Muscle of arm (tissue), 12 donors: Measurements from ENCODE around the gene PKN3. TPM values are rescaled to one million over a fixed set of nuclear protein-coding genes. Genes with fewer than 3 reads are reported as not detected.

Source experiments
- DNase-seq: peaks from one replicate; pipeline ENCODE4 v3.0.0-alpha.2; 2013
- polyA plus RNA-seq, 12 donors: library from polyadenylated mRNA; unstranded; fragments of 120-200 nt; gene quantifications; one replicate each; pipeline ENCODE4 v1.2.1, GENCODE V29; 2013; ENCODE audit not compliant: insufficient read length in 12 of 12

PKN3 gene
- polyA plus RNA-seq, 12 donors: 6.3 to 16.6 (median 8.1) TPM; not detected in 1

DNA sequence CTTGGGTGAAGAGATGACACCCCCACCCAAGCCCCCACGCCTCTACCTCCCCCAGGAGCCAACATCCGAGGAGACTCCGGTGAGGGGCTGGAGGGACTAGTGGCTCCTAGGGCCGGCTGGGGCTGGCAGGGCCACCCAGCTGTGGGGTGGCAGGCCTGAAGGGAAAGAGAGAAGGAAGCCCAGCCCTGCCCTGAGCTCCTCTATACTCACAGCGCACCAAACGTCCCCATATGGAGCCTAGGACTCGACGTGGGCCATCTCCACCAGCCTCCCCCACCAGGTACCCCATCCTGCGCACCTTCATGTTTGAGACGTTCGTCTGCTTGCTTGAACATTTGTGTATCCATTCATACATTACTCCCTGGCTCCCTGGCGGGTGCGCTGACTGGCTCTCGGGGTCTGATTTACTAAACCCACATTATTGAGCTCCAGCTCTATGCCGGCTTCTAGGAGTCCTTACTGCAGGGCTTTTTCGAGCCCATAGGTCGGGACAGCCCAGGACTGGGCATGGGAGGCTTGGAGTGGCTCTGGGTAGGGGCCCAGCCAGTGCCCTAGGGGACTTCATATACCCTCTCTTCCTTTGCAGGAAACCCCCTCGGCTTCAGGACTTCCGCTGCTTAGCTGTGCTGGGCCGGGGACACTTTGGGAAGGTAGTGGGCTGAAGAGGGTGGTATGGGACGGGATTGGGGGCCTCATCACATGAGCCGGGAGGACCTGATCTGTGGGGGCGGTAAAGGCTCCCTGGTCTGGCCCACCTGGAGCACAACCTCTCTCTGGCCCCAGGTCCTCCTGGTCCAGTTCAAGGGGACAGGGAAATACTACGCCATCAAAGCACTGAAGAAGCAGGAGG lies 12.5 kb downstream of the PKN3 start:
- no peak for DNase-seq

DNA sequence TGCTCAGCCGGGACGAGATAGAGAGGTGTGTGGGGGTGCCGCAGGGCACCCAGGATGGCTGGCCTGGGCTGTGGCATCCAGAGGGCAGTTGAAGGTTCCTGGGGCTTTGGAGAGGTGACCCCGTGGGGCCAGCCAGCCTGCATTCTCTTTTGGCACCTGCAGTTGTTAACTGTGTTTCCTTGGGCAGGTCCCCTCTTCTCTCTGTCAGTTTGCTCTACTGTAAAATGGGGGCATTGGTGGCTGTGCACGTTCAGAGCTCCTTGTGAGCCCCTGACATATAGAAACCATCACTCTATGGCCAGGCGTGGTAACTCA lies 13.1 kb downstream of the PKN3 start:
- DNase-seq: no peak

DNA sequence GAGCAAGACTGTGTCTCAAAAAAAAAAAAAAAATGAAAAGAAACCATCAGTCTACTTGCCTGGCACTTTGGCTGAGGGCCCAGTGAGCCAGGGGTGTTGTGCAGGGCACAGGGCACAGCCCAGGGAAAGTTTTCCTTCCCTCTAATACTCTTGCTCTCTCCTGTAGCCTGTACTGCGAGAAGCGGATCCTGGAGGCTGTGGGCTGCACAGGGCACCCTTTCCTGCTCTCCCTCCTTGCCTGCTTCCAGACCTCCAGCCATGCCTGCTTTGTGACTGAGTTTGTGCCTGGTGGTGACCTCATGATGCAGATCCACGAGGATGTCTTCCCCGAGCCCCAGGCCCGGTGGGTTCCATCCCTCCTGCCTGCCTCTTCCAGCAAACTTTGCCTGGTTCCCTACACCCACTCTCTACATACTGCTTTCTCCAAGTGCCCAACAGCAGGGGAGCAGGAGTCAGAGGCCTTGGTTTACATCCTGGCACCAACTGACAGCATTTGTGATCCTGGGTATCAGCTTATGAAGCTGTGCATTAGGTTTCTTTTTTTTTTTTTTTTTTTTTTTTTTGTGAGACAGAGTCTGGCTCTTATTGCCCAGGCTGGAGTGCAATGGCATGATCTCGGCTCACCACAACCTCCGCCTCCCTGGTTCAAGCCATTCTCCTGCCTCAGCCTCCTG lies 14.4 kb downstream of the PKN3 start:
- DNase-seq: no peak

DNA sequence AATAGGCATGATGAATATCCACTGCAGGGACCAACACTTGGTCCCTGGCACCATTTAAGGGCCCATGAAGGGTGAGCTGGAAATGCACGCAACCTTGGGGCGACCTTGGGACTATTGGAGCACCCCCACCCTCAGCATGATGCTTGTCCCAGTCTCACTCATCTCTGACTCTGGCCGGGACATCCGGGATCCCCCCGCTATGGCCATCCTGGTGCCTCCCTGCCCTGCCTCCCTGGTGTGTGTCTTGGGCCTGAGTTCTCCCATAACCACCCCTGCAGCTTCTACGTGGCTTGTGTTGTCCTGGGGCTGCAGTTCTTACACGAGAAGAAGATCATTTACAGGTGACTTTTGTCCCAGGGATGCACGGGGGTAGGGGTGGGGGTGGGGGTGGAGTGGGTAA lies 15.7 kb downstream of the PKN3 start:
- DNase-seq: no peak

DNA sequence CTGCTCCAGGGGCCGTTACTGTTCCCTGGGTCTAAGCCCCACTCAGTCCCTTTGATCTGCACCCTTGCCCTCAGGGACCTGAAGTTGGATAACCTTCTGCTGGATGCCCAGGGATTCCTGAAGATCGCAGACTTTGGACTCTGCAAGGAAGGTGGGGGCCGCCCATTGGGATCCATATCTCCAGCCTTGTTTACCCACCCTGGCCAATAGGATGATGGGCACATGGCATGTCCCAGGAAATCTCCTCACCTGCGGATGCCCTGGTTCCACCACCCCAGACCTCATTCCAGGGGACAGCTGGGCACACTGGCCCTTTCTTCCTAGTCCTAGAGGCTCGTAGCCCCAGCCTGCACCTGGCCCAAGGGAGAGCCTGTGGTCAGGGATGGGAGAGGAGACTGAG lies 16.2 kb downstream of the PKN3 start:
- no peak for DNase-seq

DNA sequence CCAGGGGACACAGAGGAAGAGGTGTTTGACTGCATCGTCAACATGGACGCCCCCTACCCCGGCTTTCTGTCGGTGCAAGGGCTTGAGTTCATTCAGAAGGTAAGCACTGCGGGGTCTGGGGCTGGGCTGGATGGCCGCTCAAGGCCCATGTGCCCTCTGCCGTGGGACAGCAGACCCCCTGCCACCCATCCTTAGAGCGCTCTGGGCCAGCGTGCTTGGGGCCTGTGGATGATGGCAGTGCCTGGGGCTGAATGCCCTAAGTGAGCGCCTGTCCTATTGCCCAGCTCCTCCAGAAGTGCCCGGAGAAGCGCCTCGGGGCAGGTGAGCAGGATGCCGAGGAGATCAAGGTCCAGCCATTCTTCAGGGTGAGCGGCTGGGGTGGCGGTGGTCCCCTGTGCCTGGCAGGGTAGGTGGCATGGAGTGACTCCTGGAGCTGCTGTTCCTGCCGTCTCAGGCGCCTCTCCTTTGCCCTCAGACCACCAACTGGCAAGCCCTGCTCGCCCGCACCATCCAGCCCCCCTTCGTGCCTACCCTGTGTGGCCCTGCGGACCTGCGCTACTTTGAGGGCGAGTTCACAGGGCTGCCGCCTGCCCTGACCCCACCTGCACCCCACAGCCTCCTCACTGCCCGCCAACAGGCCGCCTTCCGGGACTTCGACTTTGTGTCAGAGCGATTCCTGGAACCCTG lies 17.8 kb downstream of the PKN3 start:
- DNase-seq: no peak

DNA sequence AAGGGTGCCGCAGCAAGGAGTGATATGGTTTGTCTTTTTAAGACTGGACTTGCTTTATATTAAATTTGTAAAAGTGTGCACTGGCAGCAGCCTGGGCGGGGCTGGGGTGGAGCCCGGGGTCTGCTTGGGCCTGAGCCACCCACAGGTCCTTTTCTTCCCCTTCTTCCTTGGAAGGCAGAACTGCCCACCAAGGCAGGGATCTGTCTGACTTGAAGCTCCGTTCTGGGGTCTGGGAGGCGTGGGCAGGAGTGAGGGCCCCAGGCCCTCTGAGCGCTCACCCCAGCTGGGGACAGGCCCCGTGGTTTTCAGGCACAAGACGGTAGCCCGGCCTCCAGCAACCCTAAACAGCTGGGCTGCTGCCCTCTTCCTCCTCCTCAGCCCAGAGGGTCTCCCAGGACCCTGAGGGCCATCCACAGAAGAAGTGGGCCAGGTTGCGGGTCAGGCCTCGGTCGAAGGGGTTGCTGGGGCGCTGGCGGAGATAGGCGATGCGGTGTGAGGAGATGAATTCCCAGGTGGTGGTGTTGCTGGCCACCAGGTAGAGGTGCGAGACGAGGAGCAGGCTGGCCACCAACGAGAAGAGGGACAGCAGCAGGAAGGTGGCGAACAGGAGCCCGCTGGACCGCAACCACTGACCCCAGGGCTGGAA lies 18.7 kb downstream of the PKN3 start:
- no peak for DNase-seq

DNA sequence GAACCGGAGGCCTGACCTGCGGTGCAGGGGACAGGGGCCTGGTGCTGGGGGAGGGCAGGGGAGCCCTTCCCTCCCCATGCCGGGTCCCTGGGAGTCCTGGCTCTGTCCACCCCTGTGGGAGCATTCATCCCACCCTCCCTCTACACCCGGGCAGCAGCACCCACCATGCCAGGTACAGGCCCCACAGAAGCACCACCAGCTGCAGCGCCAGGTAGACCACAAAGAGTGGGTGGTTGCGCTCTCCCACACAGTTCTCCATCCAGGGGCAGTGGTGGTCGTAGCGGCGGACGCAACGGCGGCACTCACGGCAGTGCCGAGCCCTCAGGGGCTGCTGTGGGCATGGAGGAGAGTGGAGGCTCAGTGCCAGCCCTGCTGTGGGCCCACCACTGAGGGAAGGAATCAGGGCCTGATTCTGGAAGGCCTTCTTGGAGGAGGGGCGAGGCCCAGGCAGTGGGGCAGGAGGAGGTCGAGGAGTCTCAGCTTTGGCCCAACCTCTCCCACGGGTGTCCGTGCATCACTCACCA lies 19.2 kb downstream of the PKN3 start:
- DNase-seq: no peak

DNA sequence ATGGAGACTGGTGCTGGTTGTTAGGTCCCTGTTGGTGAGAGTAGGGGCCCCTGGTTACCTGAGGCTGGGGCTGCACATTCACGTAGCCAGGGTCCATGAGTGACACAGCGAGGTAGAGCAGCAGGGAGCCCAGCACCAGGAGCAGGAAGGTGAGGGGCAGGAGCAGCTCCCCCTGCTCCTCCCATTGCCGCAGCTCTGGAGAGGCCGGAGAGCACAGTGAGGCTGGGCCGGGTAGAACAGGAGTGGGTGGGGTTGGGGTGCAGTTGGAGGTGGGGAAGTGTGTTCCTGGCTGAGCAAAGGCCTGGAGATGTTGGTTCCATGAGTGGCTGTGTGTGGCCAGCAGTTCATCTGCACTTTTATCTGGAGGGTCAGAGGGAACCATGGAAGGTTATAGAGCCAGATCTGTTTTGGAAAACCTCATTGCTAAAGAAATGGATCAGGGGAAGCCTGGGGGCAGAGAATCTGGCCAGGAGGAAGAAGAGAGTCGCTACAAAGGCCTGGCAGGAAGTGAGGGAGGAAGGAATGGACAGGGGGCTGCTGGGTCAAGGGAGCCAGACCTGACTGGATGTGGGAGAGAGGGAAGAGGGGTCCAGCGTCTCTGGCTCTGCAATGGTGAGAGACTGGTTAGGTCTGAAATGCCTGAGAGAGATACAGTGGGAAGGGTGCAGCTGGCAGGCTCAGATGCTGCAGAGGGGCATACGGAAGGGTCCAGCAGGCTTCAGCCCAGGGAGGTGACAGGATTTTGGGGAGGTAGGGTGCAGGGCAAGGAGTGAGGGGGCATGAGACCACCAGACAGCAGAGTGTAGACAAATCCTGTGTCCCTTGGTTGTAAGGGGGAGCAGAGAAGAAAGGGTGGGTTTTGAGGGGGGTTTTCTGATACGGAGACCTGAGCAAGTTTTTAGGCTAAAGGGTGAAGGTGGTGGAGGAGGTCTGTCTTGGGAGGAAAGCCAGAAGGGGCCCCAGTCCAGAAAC lies 20.4 kb downstream of the PKN3 start:
- DNase-seq: no peak

DNA sequence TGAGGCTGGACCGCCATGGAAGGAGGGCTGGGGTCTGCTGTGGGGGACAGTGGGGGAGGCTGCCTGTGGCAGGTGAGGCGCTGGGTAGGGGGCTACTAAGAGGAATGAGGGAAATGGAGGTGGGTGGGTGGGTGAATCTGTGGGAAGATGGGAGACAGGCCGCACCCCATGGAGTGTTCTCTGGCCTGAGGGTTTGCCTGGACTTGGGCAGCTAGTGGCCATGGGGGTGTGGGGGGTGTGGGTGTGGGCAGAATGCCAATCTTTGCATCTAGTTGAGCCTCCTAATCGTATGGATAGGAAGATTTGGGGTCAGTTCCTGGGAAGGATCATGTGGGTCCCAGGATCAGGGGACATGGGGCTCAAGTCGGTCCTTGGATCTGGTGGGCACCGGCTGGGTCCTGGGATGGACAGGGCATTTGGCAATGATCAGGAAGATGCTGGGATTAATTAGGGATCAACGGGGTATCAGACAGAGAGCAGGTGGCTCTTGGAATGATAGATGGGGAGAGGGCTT lies 21.1 kb downstream of the PKN3 start:
- no peak for DNase-seq

DNA sequence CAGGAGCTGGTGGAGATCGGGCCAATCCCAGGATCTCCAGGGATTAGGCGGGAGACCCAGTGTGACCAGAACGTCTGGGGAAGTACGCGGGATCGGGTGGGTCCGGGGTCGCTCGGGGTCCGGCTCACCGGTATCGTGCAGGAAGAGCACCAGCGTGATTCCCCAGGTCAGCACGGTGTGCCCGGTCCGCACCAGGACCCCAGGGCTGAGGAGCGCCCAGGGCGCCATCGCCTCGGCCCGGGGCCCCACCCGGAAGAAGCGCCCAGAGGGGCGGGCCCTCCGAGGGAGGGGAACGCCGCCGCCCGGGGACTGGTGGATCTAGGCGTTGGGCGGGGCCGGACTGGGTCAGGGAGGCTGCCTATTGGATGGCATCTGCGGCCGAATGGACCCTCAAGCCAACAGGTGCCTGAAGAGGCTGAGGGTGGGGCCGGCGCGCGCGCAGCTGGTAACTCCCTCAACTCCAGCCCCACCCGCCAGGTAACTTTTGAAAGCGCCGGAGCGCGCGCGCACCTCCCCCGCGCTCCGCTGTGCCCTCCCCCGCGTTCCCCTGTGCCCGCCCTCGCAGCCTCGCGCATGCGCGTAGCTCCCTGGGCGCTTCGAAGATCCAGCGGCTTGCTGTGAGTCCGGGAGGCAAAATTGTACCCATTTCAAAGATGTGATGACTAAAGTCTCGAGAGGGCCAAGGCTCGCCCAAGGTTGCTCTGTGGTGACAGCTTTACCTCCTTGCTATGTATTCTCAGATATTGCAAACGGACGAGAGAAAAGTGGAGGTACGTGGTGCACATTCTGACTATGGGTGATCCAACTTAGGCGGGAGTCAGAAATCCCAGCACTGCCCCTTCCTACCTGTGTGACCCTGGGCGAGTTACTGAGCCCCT lies 21.8 kb downstream of the PKN3 start, which contains the start of gene ZDHHC12:
Gene ZDHHC12, minus strand, starts transcription at position 262 of the 878 bp plus-strand sequence. Its CDS starts 34 bp downstream, at position 228.
- DNase-seq: peak; percentile 74

DNA sequence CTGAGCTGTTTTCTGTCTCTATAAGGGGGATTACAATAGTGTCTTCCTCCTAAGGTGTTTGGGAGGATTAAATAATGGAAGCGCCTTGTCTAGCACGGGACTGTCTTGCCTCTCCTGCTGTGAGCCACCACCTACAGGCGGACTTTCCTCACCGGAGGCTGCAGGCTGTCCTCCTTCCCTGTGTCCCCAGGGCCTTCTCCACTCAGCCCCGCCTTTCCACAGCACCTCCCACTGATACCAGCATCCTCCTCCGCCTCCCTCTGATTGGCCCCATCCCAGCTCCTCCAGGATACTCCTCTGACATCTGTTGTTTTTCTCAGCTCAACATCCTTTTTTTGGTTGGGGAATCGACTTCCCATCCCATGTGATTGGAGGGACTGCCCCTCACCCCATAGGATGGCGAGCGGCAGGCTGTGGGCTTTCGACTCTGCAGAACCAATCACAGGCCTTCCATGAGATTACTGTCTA lies 22.5 kb downstream of the PKN3 start:
- DNase-seq: no peak

DNA sequence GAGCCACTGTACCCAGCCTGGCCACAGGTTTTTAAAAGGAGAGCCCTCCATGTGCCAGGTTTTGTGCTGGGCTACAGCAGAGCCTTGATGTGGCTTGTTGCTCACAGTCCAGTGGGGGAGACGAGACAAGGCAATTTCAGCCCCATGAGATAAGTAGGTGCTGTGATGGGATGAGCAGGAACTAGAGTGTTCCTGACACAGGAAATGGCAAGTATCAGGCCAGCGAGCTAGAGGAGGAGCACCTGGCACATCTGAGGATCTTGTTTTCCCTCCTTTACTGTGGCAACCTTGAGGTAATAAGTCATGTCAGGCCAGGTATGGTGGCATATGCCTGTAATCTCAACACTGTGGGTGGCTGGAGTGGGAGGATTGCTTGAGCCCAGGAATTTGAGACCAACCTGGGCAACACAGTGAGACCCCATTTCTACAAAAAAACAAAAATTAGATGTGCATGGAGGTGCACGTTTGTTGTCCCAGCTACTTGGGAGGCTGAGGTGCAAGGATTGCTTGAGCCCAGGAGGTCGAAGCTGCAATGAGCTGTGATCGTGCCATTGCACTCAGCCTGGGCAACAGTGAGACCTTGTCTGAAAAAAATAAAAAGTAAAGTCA lies 25.4 kb downstream of the PKN3 start:
- DNase-seq: no peak

DNA sequence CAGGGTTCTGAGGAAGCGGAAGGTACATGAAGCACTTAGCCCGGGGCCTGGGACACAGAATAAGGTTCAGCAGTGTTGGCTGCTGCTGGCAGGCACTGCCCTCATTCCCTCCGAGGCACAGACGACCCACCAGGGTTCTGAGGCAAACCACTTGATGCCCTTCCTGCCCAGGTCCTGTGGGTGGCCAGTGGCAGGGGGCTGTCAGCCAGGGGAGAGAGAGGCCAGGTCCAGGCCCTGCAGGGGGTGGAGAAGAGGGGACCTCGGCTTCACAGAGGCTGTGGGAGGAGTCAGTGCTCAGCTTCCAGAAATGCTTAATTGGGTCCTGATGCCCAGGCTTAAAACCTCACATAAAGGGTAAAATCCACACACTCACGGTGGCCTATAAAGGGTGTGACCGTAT lies 26.0 kb downstream of the PKN3 start:
- DNase-seq: no peak

DNA sequence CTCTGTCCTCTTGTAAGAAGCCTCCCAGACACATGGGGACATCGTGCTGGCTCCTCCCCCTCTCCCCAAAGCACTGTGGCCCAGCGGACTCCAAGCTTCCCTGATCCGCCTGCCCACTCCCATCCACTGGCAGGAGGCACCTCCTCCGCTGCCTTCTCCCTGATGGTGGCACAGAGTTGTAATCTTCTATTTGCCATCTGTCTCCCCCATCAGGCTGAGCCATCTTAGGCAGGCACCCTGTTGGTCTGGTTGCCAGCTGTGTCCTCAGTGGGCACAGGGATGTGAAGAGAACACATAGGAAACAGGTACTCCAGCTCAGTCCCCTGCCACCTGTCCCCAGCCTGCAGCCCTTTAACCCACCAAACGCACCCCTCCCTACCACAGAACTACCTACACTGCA lies 27.0 kb downstream of the PKN3 start:
- DNase-seq: no peak

DNA sequence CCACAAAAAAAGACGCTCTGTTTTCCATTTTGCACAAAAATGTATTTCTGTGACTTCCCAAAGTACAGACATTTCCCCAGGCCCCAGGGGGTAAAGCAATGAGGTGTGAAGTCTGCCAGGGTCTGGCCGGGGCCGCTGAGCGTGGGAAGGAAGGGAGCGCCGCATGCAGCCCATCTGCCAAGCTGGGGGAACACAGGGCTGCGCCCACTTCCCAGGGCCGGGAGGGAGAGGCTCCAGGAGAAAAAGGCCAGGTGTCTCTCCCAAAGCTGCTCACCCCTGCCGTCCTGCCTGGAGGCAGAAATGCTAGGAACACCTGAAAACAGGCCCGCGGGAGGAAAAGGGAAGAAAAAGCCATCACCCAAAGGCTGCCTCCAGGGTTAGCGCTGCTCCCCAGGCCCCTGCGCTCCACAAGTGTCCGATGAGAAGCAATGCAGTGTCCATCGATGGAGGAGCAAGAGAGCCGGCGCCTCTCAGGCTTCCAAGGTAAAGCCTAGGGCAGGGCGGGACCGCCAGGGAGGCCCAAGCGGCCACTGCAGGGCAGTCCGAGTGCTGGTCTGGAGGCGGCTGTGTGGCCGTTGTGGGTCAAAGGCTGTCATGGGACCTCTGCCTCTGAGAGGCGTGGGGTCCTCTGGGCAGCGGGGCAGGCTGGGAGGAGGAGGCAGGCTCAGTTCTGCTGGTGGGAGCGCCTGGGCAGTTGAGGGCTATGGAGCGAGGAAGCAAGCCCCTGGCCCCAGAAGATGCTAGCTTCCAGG lies 27.6 kb downstream of the PKN3 start:
- DNase-seq: no peak

DNA sequence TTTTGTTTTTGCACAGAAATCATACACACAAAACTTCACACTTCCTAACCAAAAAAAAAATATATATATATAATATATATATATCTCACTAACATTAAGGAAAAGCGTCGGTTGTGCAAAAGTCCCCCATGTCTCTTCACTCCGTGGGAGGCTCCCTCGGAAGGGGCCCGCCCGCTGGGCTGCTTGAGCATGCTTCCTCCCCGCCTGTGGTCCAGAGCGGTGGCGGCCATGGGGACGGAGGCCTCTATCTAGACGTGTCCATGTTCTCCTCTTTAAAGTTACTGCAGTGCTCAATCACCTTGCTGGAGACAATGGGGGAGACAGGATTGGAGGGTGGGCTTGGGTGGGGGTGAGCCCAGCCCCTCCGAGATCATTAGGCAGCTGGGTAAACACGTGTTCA lies 28.8 kb downstream of the PKN3 start:
- DNase-seq: no peak

DNA sequence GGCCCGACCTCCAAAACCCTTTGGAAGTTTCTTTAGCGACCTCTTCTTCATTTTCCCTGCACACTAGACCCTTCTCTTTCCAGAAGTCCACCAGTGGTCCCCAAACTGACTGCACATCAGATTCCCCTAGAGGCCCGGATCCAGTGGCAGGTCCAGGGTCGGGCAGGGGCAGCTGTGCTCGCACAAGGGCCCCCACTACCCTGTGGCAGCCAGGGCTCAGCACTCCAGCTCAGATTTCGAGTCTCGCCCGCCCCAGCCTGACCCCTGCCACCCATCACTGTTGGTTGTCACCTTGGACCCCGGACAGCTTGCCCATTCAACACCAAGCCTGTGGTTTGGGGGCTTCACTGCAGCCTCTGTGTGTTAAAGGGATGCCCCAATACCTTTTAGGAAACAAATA lies 29.4 kb downstream of the PKN3 start:
- no peak for DNase-seq
